HG02852 (cell line): Measurements from ENCODE around the gene FASTKD1.
"Not testable (repeated sequence)": the region's sequence is repeated elsewhere in the genome, so short reads cannot be mapped to it uniquely, and the experiment has no call there.

Source experiments
- ATAC-seq: cut with Tn5 transposase; IDR thresholded peaks from one replicate; pipeline ENCODE4 v1.9.1; 2021; ENCODE audit warnings: mild to moderate bottlenecking, moderate library complexity; ENCODE audit not compliant: unreplicated experiment

Gene FASTKD1

DNA sequence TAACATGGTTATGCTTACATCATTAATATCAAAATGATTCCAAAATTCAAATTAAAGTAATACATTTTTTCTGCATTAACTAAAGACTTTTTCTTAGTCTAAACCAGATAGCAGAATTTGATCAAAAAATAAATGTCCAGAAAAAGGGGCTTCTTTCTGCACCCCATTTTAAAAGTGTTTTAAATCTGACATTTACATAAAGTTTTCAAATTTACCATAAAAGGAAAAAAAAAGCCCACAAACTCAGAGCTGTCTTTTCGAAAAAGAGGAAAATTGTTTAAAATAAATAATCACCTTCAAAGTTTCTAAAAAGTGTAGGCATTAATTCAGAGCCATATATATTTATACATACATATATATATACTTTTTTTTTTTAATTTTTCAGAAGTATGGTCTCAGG, 1.5 kb downstream of the FASTKD1 start:
- ATAC-seq: no peak

DNA sequence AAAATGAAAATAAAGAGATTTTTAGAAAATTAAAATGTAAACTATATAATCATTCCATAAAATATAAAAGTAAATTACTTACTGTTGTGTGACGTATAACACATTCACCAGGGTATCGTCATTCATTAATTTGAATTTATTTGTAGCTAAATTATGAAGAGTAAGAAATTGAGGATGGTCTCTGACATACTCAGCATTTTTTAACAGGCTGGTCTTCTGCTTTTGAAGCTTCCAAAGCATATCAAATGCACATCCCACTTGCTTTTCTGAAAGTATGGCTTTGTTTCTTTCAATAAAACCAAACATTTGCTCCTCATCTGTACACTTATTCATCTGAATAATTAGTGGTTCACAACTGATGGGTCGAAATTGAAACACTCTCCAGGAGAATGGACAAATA, 2.1 kb downstream of the FASTKD1 start:
- no peak for ATAC-seq

DNA sequence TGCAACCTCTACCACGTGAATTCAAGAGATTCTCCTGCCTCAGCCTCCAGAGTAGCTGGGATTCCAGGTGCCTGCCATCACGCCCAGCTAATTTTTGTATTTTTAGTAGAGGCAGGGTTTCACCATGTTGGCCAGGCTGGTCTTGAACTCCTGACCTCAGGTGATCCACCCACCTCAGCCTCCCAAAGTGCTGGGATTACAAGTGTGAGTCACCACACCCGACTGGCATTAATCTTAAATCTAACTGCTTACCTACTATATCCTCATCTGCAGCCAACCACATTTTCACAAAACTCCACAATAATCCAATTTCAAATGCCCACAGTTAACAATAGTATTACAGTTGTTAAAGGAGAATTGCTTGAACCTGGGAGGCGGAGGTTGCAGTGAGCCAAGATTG, 2.9 kb downstream of the FASTKD1 start:
- not testable (repeated sequence) for ATAC-seq

DNA sequence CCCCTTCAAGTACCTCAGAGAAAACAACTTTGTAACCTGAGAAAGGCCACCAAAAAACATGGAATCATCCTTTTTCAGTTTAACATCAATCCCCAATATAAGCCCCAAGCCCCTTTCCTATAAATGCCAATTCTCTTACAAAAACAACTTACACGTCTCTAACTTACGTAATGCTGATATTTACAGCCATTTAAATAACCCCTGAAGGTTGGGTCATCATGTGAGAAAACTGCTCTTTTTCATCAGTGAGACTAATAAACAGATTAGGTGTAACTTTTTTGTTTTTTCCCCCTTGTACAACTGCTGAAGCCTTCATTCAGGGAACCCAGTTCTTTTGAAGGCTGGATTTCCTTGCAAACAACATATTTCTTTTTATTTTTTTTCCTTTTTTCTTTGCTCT, 3.7 kb downstream of the FASTKD1 start:
- ATAC-seq: no peak

DNA sequence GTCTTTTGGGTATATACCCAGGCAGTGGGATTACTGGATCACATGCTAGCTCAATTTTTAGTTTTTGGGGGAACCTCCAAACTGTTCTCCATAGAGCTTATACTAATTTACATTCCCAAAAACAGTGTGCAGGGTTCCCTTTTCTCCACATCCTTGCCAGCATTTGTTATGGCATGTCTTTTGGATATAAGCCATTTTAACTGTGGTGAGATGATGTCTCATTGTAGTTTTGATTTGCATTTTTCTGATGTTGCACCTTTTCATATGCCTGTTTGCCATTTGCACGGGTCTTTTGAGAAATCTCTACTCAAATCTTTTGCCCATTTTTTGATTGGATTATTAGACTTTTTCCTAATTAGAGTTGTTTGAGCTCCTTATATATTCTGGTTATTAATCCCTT, 8.0 kb downstream of the FASTKD1 start:
- ATAC-seq: no peak

DNA sequence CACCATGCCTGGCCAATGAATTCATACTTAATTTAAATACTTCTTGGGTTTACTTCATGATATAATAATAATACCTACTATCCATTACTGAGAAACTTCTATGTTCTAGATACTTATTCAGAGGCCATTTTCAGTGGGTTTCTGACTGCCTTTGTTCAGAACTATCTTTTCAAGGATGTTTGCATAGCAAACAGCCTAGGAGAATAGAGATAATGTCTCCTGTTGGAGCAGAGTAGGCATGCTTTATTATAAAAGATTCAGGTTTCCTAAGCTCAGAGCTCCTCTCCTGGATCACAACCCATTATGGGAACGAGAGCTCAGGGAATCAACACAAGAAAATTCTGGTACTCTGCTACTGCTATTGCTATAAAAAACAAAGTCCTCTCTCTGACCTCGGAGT, 11.1 kb downstream of the FASTKD1 start:
- no peak for ATAC-seq

DNA sequence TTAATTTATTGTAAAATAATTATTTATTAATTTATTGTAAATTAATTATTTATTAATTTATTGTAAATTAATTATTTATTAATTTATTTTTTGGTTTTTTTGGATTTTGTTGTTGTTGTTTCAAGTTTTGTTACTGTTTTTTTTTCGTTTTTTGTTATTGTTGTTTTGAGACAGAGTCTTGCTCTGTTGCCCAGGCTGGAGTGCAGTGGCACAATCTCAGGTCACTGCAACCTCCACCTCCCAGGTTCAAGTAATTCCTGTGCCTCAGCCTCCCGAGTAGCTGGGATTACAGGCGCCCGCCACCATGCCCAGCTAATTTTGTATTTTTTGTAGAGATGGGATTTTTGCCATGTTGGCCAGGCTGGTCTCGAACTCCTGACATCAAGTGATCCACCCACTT, 11.6 kb downstream of the FASTKD1 start:
- ATAC-seq: not testable (repeated sequence)

DNA sequence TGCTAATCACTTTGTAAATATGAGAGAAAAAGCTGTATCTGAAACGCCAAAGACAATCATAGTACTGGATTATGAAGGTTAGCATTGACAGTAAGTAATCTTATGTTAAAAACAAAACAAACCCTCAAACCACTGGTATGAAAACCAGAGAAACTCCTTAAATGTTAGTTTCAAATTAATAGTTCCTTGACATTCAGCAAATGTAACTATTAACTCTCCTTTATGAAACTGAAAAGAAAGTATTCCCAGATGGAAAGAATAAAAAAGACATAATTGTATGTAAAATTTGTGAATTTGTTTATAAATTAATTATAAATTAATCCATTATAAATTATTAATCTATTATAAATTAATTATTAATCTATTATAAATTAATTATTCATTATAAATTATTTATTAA, 12.3 kb downstream of the FASTKD1 start:
- no peak for ATAC-seq

DNA sequence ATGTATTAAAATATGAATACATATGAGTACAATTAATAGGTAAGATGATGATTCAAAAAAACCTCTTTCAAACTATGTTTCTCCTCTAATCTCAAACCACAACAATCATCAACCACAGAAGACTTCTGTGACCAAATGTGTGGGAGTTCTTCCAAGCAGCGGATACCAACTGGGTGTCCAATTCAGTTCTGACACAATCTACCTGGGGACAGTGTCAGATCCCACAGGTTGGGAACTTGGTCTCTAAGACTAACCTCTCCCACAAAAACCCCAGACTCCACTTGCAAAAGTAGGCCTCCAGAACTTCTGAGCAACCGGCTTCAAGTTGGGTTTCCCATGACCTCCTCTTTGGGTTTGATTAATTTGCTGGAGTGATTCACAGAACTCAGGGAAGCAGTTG, 26.9 kb downstream of the FASTKD1 start:
- no peak for ATAC-seq

DNA sequence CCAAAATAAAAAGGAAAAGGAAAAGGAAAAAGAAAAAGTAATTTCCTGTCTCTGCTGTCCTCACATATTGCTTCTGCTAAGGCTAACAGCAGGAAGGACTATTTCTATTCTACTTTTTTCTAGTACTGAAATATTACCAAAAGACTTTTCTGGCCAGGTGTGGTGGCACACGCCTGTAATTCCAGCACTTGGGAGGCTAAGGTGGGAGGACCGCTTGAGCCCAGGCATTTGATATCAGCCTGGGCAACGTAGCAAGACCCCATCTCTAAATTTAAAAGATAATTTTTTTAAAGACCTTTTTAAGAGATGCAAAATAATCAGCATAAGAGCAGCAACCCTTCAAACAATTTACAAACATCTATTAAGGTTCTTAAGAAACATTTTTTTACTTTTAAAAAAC, 31.2 kb downstream of the FASTKD1 start:
- no peak for ATAC-seq

DNA sequence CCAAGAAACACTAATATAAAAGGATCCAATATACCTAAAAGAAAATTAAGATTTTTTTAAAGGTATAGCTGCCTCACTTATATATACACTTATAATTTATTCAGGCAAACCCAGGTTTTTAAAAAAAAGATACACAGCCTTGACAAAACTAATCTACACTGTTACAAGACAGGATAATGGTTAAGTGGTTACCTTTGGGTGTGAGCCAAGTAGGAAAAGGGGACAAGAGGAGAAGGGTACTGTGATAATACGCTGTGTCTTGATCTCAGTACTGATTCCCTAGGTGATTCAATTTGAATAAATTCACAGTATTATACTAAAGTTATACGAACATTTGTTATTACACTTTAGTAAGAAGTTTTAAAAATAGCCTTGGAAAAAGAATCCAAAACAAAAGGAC, 33.5 kb downstream of the FASTKD1 start:
- ATAC-seq: no peak

DNA sequence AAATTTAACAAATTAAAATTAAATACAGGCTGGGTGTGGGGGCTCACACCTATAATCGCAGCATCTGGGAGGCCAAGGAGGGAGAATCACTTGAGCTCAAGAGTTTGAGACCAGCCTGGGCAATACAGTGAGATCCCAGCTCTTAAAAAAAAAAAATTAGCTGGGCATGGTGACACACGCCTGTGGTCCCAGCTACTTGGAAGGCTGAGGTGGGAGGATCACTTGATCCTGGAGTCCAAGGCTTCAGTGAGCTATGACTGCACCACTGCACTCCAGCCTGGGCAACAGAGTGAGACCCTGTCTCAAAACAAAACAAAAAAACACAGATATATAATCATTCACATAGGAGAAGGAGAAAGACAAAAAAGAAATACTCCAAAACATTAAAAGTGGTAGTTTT, 34.2 kb downstream of the FASTKD1 start:
- not testable (repeated sequence) for ATAC-seq

DNA sequence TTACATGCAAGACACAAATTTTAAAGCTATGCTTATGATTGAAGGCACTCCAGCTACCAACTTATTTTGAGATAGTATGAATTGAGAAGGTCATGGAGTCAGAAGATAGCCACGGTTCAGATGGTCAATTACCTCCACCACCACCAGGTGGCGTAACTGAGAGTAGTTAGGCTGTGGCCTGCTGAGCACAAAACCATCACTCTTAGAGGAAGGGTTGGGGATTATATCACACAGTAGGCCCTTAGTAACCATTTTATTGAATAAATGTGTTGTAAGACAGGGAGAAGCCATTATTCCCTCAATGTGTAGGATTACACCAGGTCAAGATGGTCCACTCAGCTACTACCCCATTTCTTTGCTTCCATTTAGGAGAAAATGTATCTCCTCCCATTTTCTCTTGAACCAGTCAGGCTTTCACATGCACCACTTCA, 45.4 kb downstream of the FASTKD1 start:
- ATAC-seq: peak; percentile 86

DNA sequence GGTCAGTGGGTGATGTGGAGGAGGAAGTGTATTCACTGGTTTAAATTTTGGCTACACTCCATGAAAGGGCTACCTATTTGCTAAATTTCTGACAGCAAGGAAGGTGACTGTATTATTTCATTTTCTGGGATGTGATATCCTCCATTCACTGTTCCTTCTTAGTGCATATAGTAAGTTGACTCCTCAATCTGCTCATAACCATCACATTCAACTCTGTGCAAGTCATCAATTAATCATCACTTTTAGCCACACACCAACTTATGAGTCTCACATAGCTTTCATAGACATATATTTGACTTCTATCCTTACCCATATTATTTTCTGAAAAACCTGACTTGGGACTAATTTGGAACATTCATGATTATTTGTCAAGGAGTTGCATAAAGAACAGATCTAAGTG, 47.2 kb downstream of the FASTKD1 start:
- no peak for ATAC-seq

DNA sequence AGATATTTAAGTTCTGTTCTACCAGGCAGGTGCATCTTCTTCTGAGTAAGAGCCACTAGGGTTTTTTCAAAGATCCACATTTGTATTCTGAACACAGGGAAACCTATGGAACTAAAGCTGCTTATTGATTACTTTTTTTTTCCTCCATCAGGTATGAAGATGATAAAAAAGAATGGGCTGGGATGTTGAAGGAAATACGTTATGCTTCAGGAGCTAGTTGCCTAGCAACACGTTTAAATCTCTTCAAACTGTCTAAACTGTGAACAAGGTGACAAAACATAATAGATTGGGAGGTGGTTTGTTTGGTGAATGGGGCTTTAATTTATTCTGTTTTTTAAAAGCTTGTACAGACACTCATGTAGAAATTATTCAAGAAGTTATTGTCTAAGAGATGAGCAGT, 48.2 kb downstream of the FASTKD1 start:
- no peak for ATAC-seq

DNA sequence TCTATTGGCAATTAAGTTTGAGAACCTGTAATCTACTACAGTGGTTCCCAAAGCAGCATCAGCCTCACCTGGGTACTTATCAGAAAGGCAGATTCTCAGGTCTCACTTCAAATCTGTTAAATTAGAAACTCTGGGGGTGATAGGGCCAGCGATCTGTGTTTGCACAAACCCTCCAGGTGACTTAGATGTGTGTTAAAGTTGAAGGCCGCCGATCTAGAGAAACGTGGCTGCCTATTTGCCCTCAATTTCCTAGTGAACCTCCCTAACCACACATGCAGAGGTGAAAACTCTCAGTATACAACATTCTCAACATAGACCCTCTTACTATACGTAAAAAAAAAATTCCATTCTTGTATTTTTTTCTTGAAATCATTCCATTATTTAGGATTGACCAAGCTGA, 50.0 kb downstream of the FASTKD1 start:
- ATAC-seq: no peak

DNA sequence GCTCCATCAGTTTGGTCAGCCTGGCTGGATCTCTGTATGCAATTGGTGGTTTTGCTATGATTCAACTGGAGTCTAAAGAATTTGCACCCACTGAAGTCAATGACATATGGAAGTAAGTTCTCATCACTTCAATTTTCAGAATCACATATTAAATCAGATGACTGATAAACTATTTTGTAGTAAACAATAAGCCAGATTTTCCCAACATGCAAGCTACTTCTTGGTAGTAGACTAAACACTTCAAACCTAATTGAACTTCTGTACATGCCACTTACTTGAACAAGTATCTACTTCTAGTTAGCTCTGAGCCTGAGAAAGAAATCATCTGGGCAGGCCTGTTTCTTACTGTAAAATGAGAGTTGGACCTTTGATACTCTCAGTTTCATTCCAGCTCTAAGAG, 52.8 kb downstream of the FASTKD1 start:
- no peak for ATAC-seq

DNA sequence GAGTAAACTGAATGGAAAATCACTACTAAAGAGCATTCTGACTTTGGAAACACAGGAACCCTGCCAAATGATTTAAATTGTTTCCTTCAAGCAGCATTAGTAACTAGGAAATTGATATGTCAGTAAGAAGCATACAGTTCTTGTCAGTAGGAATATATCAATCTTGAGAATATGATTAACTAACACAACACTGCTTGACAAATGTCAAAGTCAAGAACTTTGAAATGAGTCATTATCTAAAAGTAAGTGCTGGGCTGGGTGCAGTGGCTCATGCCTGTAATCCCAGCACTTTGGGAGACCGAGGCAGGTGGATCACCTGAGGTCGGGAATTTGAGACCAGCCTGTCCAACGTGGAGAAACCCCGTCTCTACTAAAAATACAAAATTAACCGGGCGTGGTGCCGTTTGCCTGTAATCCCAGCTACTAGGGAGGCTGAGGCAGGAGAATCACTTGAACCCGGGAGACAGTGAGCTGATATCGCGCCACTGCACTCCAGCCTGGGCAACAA, 57.1 kb downstream of the FASTKD1 start:
- ATAC-seq: not testable (repeated sequence)

DNA sequence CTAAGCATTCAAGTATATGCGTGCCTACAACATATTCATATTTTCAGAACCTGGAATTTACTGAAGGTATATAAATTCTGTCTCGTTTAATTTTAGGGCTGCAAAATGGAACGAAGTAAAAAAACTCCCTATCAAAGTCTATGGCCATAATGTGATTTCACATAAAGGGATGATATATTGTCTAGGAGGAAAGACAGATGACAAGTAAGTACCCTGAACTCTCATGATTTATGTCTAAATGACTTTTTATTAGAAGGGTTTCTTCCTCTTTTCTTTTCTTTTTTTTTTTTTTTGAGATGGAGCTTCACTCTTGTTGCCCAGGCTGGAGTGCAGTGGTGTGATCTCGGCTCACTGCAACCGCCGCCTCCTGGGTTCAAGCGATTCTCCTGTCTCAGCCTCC, 58.9 kb downstream of the FASTKD1 start:
- ATAC-seq: not testable (repeated sequence)

DNA sequence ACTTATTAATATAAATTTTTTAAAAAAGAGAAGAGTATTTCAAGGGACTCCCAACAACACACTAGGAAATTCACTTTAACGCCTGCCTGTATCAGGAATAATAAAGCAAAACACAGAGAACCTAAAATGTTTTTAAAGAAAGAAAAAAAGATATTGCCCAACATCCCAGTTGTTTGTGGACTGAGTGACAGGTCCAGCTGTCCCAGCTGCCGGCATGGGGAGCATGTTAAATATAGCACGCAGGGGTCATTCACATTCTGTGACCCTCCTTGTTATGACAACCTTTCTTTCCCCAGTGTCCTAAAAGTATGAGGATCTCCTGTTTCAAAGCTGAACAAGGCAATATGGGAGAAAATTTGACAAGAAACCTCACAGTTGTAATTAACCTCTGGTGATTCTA, 59.7 kb downstream of the FASTKD1 start:
- ATAC-seq: no peak

DNA sequence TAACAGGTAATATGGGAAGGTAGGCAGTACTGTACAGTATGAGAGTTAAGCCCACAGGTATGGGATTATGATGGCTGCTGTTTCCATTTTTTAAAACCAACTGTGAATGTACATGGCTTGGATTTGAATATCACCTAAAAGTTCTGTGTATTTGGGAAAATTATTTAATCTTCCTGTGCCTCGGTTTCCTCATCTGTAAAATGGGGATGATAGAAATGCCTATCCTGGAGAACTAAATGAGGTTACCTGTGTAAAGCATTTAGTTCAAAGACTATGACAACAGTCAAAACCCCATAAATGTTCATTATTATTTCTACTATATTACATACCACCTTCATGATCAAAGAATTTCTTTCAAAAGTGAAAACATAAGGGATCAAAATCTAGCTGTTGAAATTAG, 60.6 kb downstream of the FASTKD1 start:
- no peak for ATAC-seq

DNA sequence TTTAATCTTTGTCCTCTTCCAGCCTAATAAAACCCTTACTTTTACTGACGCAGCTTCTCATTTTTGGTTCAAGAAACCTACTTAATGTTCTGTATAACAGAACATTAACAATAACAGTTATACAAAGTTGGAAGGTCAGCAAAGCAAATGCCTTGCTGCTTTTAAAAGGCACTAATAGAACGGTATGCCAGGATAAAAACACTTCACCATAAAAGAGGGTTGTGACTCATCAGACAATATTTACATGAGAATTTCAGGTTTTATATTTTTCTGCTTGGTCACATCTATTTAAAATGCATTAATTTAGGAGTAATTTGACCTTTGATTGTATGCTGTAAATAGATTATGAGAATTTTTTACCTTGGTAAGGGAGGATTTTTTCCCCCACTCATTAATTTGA, 61.1 kb downstream of the FASTKD1 start:
- no peak for ATAC-seq

DNA sequence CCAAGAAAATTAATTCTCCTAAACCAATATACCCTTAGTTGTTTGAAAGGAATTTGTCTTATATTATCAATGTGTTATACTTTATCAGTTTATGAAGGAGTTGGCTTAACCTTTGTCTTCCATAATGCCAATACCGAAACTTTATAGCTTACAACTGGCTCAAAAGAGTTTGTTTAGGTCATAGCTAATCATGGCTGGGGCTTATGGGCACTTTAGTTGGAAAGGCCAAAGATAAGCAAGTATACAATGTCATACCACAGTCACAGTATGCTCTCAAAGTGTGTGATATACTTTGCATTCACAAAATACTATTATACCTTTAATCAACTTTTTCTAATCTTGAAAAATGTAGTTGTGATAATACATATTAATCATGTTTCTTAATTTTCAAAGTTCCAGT, 61.8 kb downstream of the FASTKD1 start:
- no peak for ATAC-seq

DNA sequence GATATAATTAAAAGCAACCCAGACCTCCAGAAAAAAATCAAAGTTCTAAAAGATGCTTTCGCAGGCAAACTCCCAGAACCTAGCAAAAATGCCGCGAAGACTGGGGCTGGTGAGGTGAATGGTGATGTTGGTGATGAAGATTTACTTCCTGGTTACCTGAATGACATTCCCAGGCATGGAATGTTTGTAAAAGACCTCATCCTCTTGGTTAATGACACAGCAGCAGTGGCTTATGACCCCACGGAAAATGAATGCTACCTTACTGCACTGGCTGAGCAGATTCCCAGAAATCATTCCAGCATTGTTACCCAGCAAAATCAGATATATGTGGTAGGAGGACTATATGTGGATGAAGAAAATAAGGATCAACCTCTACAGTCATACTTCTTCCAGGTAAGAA, 63.2 kb downstream of the FASTKD1 start:
- no peak for ATAC-seq
